GM12891 (cell line): ENCODE data around the gene CELSR3.

ENCODE experiments used
- DNase-seq: peaks from one replicate; pipeline ENCODE4 v3.0.0; 2011; ENCODE audit warnings: low spot score; ENCODE audit not compliant: insufficient read length
- FAIRE-seq: peaks from 2 replicates; lab custom pipeline; 2011; peaks lifted over from hg19 to GRCh38; lab: Jason Lieb, UNC
- PAX5 ChIP-seq: IDR thresholded peaks from 2 replicates; pipeline ENCODE4 v1.6.1; 2011; ENCODE audit warnings: low read length, moderate library complexity, mild to moderate bottlenecking; ENCODE audit not compliant: insufficient read depth, severe bottlenecking
- POLR2A ChIP-seq: IDR thresholded peaks from 2 replicates; pipeline ENCODE4 v1.6.1; 2011; ENCODE audit warnings: low read depth, low read length, control low read depth
- POLR2AphosphoS5 ChIP-seq: IDR thresholded peaks from 2 replicates; pipeline ENCODE4 v1.6.1; 2011; ENCODE audit warnings: low read depth, low read length, control low read depth
- POU2F2 ChIP-seq: IDR thresholded peaks from 2 replicates; pipeline ENCODE4 v1.6.1; 2011; ENCODE audit warnings: low read depth, mild to moderate bottlenecking, control low read depth, low read length, moderate library complexity
- SPI1 ChIP-seq: IDR thresholded peaks from 2 replicates; pipeline ENCODE4 v1.6.1; 2011; ENCODE audit warnings: low read depth, low read length, control low read depth
- TAF1 ChIP-seq: IDR thresholded peaks from 2 replicates; pipeline ENCODE4 v1.6.1; 2011; ENCODE audit warnings: low read depth, low read length, control low read depth

Gene CELSR3

GRCh38 chr3:48588230-48588629 lies 74.5 kb downstream of the CELSR3 start:
- DNase-seq, result no peak
- TF ChIP-seq POU2F2 (no peak), POLR2AphosphoS5 (no peak), SPI1 (no peak), TAF1 (no peak), POLR2A (no peak), PAX5 (no peak)
- no peak for FAIRE-seq

GRCh38 chr3:48587686-48588085 lies 75.0 kb downstream of the CELSR3 start:
- no peak for FAIRE-seq
- TF ChIP-seq POU2F2 (no peak), PAX5 (no peak), POLR2A (no peak)
- no peak for DNase-seq
